Endometrium (tissue), 2 donors: ENCODE data around the gene ECI2.
"Not testable (repeated sequence)": the region's sequence is repeated elsewhere in the genome, so short reads cannot be mapped to it uniquely, and the experiment has no call there.

ENCODE experiments used
- FAIRE-seq: peaks from 2 replicates; lab custom pipeline; 2012; peaks lifted over from hg19 to GRCh38; lab: Jason Lieb, UNC
- donor health status: control.
- donor health status: control.

The ECI2 gene

GRCh38 chr6:4101298-4101697, 34.1 kb downstream of the ECI2 start:
- FAIRE-seq: no peak

GRCh38 chr6:4100655-4101054, 34.7 kb downstream of the ECI2 start:
- no peak for FAIRE-seq

- FAIRE-seq: no peak
Observed at GRCh38 chr6:4093288-4093687, 42.1 kb downstream of the ECI2 start.

GRCh38 chr6:4091941-4092340, 43.4 kb downstream of the ECI2 start:
- no peak for FAIRE-seq

GRCh38 chr6:4090043-4090442, 45.3 kb downstream of the ECI2 start:
- not testable (repeated sequence) for FAIRE-seq

- no peak for FAIRE-seq
Observed at GRCh38 chr6:4088704-4089103, 46.7 kb downstream of the ECI2 start.

GRCh38 chr6:4085332-4085700, 50.1 kb downstream of the ECI2 start:
- no peak for FAIRE-seq

- FAIRE-seq: no peak
Observed at GRCh38 chr6:4084444-4085331, 50.7 kb downstream of the ECI2 start.

GRCh38 chr6:4078691-4079471, 56.5 kb downstream of the ECI2 start, which contains the start of gene FAM217A:
Gene FAM217A, minus strand, starts transcription at chr6:4079137. Its CDS starts 1,723 bp downstream, at chr6:4077414.
- no peak for FAIRE-seq

- no peak for FAIRE-seq
Observed at GRCh38 chr6:4074478-4075235, 60.7 kb downstream of the ECI2 start.

- FAIRE-seq: no peak
Observed at GRCh38 chr6:4071330-4071729, 64.0 kb downstream of the ECI2 start.

- FAIRE-seq: no peak
Observed at GRCh38 chr6:4069199-4069598, 66.2 kb downstream of the ECI2 start.

GRCh38 chr6:4067673-4068072, 67.7 kb downstream of the ECI2 start:
- no peak for FAIRE-seq

GRCh38 chr6:4066029-4066755, 69.2 kb downstream of the ECI2 start:
- no peak for FAIRE-seq
